ENCODE measurements around the gene WSCD2.
"Not testable (repeated sequence)": the region's sequence is repeated elsewhere in the genome, so short reads cannot be mapped to it uniquely, and the experiment has no call there.

Gene WSCD2

DNA sequence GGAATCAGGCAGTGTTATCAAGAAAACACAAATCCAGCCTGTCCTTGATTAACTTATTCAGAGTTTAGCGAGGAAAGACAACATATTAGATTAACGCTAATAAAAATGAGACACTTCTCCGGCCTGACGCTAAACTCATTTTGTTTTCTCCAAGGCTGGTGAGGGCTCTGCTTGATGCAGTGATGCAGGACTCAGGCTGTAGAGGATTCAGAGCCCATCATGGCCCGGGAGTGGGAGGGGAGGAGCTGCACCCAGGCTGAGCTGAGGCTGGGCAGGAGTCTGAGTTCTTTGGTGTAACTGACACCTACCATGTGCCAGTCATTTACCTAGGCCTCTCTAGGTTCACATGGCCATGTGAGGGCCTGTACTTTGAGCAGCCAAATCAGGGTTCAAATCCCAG, 70.0 kb downstream of the WSCD2 start:
- no peak for DNase-seq

DNA sequence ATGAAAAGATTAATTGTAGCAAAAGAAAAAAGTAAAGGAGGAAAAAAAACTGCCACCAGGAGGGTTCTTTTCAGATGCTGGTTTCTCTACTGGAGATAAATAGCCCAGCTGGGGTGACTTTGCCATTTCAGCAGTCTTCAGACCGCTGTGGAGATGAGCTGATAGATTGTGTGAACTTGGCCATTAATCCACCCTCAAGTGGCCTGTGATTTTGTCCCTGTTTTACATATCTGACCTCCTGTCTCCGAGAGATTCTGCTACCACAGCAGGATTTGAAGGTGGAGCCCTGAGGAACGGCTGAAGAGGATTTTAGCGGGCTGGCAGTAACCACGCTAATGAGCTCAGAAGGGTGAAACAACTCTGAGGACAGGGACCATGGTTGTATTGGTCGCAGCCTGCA, 72.7 kb downstream of the WSCD2 start:
- DNase-seq, result no peak

DNA sequence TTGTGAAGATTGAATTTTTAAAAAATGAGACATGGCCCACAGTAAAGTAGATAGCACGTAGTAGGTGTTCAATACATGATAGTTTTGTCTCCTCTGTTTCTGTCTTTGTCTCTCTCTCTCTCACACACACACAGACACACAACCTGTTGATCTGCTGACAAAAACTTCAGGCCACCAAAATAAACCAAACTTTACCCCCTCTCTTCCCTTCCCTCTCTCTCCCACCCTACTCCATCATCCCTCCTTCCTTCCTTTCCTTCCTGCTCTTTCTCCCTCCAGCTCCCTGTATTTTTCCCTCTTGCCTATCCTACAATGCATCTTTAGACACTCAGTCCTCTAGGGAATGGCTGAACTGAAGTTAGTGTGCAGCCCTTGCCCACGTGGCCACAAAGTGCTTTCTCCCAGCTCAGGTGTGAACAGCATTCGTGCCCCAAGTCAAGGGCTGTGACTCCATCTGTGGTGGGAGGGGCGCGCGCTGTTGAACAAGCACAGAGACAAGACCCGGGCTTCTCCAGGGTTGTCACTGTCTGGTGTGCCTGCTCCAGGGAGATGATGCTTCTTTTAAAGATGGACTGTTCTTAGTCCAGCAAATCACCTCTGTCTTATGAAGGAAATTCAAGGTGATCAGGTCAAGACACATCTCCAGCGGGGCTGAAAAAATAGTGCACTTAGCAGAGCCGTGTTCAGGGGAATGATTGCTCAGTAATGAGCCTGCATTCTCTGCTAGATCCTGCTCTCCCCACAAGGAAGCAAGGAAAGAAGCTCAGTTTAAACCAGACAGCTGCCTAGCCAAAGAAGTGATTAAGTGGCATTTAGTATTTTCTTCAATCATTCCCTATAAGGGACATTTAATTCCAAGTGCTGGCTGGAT, 75.3 kb downstream of the WSCD2 start:
- DNase-seq, result no peak

DNA sequence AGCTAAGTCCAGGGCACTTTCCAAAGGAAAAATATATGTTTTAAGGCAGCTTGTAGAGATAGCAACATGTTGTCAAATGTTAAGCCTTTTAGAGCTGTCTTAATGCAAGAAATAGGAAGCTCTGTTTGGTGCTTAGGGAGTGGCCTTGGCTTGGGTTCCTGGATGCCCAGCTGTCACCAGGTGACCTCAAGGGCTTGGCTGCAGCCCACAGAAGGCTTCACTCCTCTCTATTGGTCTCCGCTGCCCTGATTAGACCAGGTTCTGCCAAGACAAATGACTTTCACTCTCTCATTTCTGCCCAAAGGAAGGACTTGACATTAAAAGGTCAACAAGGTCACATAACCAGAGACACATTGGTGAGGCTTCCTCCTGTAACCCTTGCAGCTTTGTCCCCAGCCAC, 76.8 kb downstream of the WSCD2 start:
- DNase-seq, result no peak

DNA sequence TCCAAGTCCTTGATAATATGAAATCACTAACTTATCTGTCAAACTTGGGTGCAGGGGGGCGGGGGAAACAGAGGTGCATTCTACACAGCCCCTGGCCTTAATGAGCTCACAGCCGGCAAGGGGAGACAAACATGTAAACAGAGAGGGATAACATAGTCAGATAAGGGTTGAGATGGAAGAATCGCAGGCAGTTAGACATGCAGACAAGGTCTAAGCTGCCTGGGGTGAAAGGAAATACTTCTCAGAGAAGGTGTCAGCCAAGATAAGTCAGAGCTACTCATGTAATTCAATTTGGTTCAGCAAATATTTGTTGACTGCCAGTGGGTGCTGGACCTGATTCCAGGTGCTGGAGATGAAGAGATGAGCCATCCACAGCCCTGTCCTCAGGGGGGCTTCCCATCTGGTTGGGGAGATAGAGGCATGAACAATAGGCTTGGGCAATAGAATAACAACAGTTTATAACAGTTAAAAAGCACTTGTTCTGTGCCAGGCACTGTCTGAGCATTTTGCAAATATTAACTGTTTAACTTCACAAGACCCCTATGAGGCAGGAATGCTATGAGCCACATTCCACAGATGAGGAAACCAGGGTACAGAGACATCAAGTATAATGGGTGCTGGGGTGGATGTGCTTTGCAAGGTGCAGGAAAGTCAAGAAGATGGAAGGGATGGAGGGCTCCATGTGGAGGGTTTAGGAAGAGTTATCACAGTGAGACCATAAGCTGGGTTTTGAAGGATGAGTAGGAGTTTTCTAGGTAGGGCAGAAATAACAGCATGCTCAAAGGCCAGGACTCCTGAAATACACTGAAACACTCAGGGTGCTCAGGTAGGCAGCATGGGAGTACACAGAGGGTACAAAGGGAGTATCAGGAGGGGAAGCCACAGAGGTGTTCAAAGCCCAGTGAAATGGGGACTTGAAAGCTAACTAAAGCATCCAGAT, 79.0 kb downstream of the WSCD2 start:
- no peak for DNase-seq

DNA sequence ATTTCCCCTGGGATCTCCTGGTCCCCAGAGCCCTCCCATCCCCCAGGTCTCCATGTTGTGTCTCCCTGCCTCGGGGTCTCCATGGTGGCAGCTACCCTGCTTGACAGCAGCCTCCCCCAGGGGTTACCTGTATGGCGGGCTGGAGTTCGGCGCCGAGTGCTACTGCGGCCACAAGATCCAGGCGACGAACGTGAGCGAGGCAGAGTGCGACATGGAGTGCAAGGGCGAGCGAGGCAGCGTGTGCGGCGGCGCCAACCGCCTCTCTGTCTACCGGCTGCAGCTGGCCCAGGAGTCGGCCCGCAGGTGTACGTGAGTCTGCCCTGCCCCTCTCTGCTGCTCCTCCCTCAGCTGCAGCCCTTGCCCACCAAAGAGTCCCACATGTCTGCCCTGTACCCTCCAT, 80.9 kb downstream of the WSCD2 start:
- DNase-seq, result no peak

DNA sequence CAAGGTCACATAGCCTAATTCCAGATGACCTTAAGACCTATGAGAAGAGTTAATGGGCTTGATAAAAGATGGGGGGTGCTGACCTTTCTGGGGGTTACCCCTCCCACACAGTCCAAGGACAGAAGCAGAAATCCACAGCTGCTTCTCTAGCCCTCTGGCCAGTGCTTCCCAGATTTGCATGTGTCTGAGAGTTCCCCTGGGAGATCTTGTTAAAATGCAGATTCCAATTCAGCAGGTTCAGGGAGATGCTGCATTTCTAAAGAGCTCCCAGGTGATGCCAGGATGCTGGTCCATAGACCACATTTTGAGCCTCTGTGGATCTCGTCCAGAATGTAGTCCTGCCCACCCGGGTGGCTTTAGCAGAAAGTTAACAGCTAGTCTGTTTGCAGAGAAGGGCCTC, 82.1 kb downstream of the WSCD2 start:
- DNase-seq, result no peak

DNA sequence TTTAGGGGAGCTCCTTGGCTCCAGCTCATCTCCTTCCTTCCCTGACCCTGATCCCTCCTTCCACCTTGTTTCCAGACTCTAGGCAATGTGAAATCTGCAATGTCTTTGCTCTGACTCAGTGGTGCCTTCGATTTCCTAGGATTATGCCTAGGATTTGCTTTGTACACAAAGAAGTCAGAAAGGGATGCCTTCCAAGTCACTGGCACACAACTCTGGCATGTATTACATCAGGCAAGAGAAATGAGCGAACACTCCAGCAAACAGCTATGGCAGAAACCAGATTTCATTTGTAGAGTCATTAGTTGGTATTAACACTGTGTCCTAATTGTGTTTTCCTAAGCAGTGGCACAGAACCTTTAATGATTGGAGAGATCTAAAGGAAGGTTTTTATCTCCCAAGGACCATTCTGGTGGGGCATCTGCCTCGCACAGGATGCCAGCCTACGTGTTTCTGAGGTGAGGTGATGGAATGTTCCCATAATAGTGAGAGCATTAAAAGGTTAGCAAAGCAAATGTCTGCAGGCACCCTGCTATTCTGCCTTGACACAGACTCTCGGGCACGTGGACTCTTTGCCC, 84.9 kb downstream of the WSCD2 start:
- no peak for DNase-seq

DNA sequence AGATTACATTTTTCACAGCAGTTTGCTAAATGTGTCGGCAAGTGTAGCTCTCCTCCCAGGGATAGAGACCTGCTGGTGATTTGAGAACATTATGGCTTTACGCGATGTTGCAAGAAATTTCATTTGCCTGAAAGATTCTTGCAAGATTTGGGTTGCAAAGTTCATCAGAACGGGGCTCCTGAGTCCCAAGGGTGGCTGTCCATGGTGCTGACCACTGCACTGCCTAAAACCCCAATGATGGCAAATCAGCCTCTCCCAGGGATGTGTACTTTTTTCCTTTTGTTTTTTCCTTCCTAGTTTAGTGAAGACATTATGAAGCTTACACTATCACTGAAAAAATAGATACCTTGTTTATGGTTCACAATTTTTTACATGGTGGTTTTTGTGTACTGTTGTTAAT, 85.4 kb downstream of the WSCD2 start:
- DNase-seq, result no peak

DNA sequence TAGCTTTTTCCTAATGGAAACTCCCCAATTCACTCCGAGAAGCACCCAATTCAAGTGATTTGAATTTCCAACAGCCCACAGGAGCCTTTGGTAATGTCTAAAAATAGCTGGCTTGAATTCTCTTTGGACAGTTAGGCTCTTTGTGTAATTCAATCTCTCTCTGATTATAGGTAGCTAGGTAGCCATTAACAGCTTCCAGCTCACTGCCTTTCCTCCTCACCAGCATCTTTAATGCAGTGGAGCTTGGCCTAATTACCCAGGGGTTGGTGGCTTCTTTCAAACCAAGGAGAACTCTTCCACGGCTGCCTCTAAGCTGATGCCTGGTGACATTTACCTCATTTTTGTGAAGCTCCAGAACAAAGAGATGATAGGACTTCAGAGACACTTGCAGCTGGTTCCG, 86.4 kb downstream of the WSCD2 start:
- DNase-seq, result no peak

DNA sequence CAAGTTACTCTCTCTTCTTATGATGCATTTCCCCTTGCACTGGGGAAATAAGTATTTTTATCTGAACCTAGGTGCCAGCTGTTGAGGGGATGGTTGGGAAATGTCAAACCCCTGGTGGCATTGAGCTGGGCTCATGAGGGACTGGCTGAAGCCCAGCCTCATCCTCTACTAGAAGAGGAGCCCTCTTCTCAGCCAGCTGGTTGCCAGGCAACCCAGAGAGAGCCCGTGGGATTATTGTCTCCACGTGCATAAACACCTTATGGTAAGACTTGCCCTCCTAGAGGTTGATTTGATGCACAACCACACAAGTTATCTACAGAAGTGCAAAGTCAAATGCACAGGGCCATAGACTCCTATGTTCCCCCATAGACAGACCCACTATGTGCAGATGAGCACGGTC, 89.8 kb downstream of the WSCD2 start:
- no peak for DNase-seq

DNA sequence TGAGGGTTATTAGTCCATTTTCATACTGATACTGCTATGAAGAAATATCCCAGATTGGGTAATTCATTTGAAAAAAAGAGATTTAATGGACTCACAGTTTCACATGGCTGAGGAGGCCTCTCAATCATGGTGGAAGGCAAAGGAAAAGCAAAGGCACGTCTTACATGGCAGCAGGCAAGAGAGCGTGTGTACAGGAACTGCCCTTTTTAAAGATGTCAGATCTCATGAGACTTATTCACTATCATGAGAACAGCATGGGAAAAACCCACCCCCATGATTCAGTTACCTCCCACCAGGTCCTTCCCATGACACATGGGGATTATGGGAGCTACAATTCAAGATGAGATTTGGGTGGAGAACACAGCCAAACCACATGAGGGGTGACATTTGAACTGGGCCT, 96.0 kb downstream of the WSCD2 start:
- DNase-seq, result not testable (repeated sequence)

DNA sequence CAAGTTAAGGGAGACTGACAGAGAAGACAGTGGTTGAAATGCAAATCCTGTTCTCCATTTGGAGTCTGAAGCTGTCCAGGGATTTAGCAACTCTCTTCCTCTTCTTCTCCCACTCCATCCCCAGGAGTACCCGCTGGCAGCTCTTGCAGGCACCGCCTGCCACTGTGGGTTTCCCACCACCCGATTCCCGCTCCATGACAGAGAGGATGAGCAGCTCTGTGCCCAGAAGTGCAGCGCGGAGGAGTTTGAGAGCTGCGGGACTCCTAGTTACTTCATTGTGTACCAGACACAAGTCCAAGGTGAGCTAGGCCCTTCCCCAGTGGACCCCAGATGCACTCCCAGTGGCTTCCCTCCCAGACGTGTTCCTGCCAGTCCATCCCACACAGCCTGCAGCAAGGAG, 97.8 kb downstream of the WSCD2 start:
- no peak for DNase-seq

DNA sequence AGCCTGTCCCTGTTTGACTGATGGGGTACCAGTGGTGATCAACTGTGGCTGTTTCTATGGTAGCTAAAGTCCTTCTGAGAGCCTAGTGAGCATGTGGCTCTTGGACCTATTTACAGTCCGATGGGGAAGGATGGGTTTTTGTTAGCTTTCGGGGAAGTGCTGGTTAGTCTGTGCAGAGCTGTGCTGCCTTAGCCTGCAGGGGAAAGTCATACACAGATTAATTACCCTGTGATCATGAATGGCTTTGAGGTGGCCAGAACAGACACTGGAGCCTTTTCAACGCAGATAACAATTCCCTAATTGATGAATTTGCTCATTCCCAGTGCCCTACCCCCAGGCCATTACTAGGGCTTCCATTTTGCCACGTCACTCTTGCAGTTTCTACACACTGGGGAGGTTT, 99.7 kb downstream of the WSCD2 start:
- no peak for DNase-seq

DNA sequence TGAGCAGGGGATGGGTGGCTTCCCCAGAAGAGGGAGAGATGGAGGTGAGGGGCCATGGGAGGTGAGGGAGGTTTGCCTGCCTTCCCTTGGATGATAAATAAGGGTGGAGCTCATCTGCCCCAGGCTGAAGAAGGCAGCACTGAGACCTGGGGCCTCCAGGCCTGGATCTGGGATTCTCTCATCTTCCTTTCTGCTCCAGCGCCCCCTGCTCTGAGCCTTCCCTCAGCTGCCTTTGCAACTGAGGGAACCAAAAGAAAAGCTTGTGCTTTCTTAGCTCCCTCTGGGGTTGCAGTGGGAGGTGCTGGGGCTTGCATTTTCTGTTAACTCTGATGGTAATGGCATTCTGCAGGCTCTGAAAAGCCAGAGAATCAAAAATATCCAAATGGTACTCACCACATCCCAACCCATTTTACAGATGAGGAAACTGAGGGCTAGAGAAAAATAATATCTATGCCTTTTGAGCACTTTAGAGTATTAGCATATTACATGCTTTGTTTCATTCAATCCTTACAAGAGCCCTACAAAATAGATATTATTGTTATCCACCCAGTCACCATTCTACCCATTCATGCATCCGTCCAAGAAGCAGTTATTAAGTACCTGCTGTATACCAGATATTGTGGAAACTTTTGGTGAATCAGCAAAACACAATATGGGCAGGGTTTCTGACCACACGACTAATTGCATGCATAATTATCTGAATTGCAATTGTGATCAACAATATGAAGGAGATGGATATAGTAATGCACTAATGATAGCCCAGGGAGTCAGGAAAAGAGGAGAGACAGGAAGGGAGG, 102.2 kb downstream of the WSCD2 start:
- DNase-seq, result no peak

DNA sequence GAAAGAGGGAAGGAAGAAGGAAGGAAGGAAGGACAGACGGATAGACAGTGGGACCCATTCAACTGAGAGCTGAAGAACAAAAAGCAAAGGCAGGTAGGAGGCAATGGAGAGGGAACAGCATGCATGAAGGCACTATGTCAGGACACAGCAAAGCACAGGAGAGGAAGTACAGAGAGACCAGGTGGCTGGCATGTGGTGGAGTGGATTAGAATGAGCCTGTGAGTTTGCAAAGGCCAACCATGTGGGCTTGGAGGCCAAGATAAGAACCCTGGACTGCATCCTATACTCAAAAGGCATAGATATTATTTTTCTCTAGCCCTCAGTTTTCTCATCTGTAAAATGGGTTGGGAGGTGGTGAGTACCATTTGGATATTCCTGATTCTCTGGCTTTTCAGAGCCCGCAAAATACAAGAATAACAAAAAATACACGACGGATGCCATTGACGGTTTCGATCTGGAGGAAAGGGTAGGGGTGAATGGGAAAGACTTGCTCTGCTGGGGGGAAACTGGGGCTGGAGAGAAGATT, 102.9 kb downstream of the WSCD2 start:
- no peak for DNase-seq

DNA sequence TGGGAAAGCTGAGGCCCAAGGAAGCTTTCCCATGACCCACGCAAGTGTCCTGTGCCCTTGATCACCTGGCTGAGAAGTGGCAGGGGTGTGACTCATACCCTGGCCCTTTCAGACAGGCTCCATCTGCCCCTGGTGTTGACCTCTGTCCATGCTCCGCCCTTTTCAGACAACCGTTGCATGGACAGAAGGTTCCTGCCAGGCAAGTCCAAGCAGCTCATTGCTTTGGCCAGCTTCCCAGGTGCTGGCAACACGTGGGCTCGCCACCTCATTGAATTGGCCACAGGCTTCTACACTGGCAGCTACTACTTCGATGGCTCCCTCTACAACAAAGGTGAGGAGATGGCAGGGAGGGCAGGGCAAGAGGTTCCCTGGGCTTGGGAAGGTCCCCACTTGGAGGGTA, 103.5 kb downstream of the WSCD2 start:
- no peak for DNase-seq

DNA sequence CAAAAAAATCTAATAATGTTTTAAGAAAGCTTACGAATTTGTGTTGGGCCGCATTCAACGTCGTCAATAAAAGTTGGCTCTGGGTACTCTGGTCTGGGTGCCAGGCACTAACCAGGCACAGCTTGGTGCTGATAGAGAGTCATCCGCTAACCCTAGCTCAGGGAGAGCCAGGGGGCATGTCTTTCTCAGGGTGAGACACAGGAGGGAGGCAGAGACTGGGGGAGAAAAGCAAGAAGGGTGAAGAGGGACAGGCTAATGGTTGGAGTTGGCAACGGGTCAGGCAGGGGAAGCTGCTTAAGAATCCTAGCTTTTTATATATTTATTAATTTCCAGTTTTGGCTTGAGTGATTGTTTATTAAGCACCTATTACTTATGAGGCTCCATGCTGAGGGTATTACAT, 105.1 kb downstream of the WSCD2 start:
- DNase-seq, result no peak

DNA sequence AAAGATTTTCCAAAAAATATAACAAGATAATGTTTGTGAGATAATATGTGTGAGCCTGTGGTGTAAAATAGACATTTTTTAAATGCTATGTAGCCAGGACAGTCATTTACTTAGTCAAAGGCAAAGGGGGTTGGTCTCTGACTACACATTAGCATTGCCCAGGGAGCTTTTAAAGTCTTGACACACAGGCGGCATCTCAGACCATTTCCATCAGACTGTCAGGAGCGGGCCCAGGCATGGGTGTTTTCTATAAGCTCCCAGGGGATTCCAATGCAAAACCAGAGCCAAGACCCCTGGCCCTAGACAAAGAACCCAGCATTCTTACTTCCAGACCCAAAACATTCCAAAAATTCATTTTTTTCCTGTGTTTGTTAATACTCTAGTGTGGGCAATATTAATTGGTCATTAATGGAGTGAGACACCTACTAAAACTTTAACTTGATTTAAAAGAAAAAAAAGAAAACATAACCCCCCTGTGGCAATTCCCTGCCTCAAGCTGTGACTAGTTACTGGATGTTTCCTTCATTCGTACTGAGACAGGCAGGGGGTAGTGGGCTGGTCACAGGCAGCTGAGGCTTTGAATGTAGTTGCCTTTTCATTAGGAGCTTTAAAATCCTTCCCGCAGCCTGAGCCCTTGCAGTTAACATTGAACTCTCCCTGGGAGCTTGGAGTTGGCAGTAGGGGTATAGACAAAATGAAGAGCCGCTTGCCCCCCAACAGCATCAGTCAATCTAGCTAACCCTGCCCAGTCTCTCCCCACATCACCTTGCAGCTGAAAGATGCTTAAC, 106.3 kb downstream of the WSCD2 start:
- DNase-seq, result no peak

DNA sequence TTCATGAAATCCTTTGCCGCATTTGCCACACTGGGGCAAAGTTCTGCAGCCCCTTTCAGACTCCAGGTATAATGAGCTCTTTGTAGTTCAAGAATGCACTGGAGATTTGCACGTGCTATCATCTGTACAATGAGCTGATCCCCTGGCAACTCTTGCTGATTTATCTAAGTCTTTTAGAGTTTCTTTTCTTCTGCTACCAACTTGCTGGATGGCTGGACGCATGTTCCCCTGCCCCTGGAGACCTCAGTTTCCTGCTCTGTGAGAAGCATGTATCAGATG, 106.8 kb downstream of the WSCD2 start:
- DNase-seq, result no peak

DNA sequence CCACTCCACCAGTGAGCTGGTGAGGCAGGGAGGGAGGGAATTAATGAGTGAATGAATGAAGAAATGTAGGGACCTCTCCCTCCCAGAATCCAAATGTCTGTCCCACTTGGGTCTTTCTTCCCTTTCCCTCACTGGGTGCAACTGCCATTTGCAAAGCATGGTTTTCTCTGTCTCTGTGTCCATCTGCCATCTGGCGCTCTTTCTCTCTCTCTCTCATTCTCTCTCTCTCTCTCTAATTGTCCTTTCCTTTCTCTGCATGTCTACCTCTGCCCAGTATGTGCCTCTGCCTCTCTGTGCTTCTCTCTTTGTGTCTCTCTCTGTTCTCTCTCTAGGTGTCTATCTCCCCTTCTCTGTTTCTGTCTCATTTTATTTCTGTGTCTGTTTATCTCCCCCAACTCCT, 107.3 kb downstream of the WSCD2 start:
- no peak for DNase-seq

DNA sequence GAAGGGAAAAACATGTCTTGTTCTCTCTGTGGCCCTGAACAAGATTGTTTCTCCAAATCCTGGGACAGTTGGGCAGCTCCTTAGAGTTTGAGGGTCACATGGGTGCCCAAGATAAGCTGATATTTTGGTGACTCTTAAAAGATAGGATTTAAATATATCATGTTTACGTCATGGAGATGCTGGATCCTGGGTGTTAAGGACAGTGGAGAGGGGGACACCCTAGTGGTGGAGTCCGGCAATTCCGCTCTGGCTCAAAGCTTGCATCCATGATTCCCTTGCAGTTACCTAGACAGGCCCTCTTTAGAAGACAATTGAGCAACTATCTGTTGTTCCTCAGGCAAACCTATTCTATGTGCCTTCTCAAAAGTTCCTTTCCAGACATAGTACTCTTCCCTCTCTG, 108.2 kb downstream of the WSCD2 start:
- no peak for DNase-seq

Measured in NCI-H1436 (cell line).